DOHH2 (cell line): ENCODE results near the gene CENPU.

Source experiments
- EZH2phosphoT487 ChIP-seq: fragments of 200-600 bp; sonication (generic); IDR thresholded peaks from 2 replicates; pipeline ENCODE4 v1.6.1; 2017; ENCODE audit warnings: borderline replicate concordance, mild to moderate bottlenecking, antibody characterized with exemption, low read length, moderate library complexity, mixed read lengths
- TF ChIP-seq, protein P1 (sequence below): fragments of 200-600 bp; sonication (generic); IDR thresholded peaks from one replicate; pipeline ENCODE4 v1.5.1; 2014; ENCODE audit warnings: antibody characterized with exemption, mild to moderate bottlenecking, low read depth, low read length; ENCODE audit not compliant: poor library complexity, severe bottlenecking

GRCh38 chr4:184649026-184649970 lies 84.6 kb downstream of the CENPU start, which contains the start of the genes CASP3 and PRIMPOL:
- TF ChIP-seq, protein P1, sequence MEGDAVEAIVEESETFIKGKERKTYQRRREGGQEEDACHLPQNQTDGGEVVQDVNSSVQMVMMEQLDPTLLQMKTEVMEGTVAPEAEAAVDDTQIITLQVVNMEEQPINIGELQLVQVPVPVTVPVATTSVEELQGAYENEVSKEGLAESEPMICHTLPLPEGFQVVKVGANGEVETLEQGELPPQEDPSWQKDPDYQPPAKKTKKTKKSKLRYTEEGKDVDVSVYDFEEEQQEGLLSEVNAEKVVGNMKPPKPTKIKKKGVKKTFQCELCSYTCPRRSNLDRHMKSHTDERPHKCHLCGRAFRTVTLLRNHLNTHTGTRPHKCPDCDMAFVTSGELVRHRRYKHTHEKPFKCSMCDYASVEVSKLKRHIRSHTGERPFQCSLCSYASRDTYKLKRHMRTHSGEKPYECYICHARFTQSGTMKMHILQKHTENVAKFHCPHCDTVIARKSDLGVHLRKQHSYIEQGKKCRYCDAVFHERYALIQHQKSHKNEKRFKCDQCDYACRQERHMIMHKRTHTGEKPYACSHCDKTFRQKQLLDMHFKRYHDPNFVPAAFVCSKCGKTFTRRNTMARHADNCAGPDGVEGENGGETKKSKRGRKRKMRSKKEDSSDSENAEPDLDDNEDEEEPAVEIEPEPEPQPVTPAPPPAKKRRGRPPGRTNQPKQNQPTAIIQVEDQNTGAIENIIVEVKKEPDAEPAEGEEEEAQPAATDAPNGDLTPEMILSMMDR, result peak; percentile 20
- TF ChIP-seq EZH2phosphoT487, result no peak
